ENCODE measurements around the gene MCM6.

MCM6 gene

GRCh38 chr2:135862718-135863117, 13.5 kb downstream of the MCM6 start:
- no peak for DNase-seq

GRCh38 chr2:135853401-135853800, 22.8 kb downstream of the MCM6 start:
- no peak for DNase-seq

GRCh38 chr2:135851858-135852257, 24.4 kb downstream of the MCM6 start:
- DNase-seq, result no peak

- DNase-seq, result no peak
Observed at GRCh38 chr2:135850892-135851668, 25.2 kb downstream of the MCM6 start.

GRCh38 chr2:135849087-135849486, 27.2 kb downstream of the MCM6 start:
- DNase-seq, result no peak

- no peak for DNase-seq
Observed at GRCh38 chr2:135845997-135846396, 30.2 kb downstream of the MCM6 start.

- no peak for DNase-seq
Observed at GRCh38 chr2:135845257-135845656, 31.0 kb downstream of the MCM6 start.

- no peak for DNase-seq
Observed at GRCh38 chr2:135844301-135844895, 31.8 kb downstream of the MCM6 start.

GRCh38 chr2:135843671-135844070, 32.6 kb downstream of the MCM6 start:
- no peak for DNase-seq

GRCh38 chr2:135840601-135841000, 35.6 kb downstream of the MCM6 start:
- no peak for DNase-seq

GRCh38 chr2:135839713-135840112, 36.5 kb downstream of the MCM6 start:
- no peak for DNase-seq

- DNase-seq, result no peak
Observed at GRCh38 chr2:135838502-135838901, 37.7 kb downstream of the MCM6 start.

- no peak for DNase-seq
Observed at GRCh38 chr2:135836596-135837270, 39.5 kb downstream of the MCM6 start, which contains the start of gene LCT. LCT (minus strand) TSS chr2:135837184; CDS start chr2:135837169, 15 bp downstream.

- no peak for DNase-seq
Observed at GRCh38 chr2:135832891-135833290, 43.4 kb downstream of the MCM6 start.

GRCh38 chr2:135831180-135831812, 44.9 kb downstream of the MCM6 start:
- DNase-seq, result no peak

GRCh38 chr2:135829378-135830135, 46.7 kb downstream of the MCM6 start:
- no peak for DNase-seq

GRCh38 chr2:135826544-135826943, 49.7 kb downstream of the MCM6 start:
- no peak for DNase-seq

- no peak for DNase-seq
Observed at GRCh38 chr2:135825550-135826176, 50.6 kb downstream of the MCM6 start.

GRCh38 chr2:135825131-135825530, 51.1 kb downstream of the MCM6 start:
- DNase-seq, result no peak

GRCh38 chr2:135822855-135823254, 53.4 kb downstream of the MCM6 start:
- DNase-seq, result no peak

- no peak for DNase-seq
Observed at GRCh38 chr2:135821190-135821589, 55.1 kb downstream of the MCM6 start.

GRCh38 chr2:135820003-135820618, 56.1 kb downstream of the MCM6 start:
- DNase-seq, result peak in 3 of 5 experiments; percentile 23 to 95 (median 68)

Measured in T-helper 2 cell (primary cell).